Coronary artery (tissue), 2 donors: ENCODE measurements around the gene OR1N2.

Experiments
- DNase-seq: peaks from one replicate; pipeline ENCODE4 v3.0.0-alpha.2; 2017; ENCODE audit warnings: low spot score
- H3K27ac ChIP-seq, 2 donors: fragments of 200-600 bp; sonication (generic); one replicate each; pipeline ENCODE4 v1.5.1; 2016 to 2019
- H3K4me3 ChIP-seq: fragments of 200-600 bp; sonication (generic); 2 replicates; pipeline ENCODE4 v1.5.1; 2016; ENCODE audit warnings: mild to moderate bottlenecking, moderate library complexity
- TF ChIP-seq, protein P1 (sequence below): fragments of 200-600 bp; sonication (generic); IDR thresholded peaks from one replicate; pipeline ENCODE4 v1.5.1; 2019; ENCODE audit warnings: antibody characterized with exemption

Gene OR1N2, protein sequence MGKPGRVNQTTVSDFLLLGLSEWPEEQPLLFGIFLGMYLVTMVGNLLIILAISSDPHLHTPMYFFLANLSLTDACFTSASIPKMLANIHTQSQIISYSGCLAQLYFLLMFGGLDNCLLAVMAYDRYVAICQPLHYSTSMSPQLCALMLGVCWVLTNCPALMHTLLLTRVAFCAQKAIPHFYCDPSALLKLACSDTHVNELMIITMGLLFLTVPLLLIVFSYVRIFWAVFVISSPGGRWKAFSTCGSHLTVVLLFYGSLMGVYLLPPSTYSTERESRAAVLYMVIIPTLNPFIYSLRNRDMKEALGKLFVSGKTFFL

DNA sequence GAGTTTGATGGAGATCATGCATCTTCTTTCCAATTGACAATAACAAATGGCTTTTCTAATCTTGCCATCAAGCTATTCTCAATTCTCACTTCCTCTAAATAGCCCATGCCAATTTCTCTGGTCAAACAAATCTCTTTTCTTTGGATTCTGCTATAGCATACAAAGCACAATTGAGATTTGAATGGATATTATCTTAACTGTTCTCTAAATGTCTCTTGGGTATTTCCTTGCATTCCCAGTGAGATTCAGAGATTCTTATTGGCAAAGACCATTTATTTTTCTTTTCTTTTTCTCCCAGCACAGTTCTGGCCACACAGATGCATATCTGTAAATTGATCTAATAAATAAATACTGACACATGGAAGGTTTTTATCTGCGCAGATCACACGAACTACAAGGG is at the start of gene OR1N2:
Gene OR1N2, plus strand, starts transcription at position 301 of the 400 bp plus-strand sequence. CDS start 100 bp downstream, outside the sequence.
- TF ChIP-seq, protein P1, sequence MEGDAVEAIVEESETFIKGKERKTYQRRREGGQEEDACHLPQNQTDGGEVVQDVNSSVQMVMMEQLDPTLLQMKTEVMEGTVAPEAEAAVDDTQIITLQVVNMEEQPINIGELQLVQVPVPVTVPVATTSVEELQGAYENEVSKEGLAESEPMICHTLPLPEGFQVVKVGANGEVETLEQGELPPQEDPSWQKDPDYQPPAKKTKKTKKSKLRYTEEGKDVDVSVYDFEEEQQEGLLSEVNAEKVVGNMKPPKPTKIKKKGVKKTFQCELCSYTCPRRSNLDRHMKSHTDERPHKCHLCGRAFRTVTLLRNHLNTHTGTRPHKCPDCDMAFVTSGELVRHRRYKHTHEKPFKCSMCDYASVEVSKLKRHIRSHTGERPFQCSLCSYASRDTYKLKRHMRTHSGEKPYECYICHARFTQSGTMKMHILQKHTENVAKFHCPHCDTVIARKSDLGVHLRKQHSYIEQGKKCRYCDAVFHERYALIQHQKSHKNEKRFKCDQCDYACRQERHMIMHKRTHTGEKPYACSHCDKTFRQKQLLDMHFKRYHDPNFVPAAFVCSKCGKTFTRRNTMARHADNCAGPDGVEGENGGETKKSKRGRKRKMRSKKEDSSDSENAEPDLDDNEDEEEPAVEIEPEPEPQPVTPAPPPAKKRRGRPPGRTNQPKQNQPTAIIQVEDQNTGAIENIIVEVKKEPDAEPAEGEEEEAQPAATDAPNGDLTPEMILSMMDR, result no peak
- DNase-seq, result no peak
- no peak within 1 kb of the TSS for H3K4me3 ChIP-seq
- H3K27ac ChIP-seq, result no peak within 1 kb of the TSS

DNA sequence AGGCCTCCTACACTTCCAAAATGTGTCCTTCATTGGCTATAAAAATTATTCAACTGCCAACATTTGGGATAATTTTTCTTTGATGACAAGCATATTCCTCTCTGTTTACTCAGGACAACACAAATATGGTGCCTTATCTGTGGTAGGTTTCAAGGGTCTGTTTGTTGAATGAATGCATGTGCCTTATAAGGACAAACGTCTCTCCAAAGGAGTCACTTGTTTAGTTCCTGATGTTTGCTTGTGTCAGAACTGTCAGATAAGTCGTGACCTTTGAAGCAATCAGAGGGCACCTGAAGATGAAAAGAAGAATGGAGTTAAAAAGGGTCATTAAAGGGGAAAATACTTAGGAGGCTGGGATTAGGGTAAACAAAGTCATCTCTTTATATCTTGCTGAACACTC is 45.9 kb upstream of the OR1N2 start:
- no peak overlapping the region for H3K4me3 ChIP-seq
- no peak overlapping the region for H3K27ac ChIP-seq
- DNase-seq, result no peak
- TF ChIP-seq, protein P1, result no peak

DNA sequence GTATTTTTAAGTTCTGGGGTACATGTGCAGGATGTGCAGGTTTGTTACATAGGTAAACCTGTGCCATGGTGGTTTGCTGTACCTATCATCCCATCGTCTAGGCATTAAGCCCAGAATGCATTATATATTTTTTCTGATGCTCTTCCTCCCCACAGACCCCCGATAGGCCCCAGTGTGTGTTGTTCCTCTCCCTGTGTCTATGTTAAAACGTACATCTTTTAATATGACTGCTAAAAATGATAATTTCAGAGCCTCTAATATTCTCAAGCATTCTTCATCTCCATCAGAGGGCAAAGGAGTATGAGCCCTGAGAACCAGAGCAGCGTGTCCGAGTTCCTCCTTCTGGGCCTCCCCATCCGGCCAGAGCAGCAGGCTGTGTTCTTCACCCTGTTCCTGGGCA is 42.4 kb upstream of the OR1N2 start, which contains the start of gene OR1J2:
Gene OR1J2, plus strand, starts transcription at position 301 of the 400 bp plus-strand sequence. Its CDS starts 0 bp downstream, at position 301.
- no peak for DNase-seq
- Histone ChIP-seq H3K27ac (no peak within 1 kb of the TSS), H3K4me3 (no peak within 1 kb of the TSS)
- TF ChIP-seq, protein P1, result no peak

DNA sequence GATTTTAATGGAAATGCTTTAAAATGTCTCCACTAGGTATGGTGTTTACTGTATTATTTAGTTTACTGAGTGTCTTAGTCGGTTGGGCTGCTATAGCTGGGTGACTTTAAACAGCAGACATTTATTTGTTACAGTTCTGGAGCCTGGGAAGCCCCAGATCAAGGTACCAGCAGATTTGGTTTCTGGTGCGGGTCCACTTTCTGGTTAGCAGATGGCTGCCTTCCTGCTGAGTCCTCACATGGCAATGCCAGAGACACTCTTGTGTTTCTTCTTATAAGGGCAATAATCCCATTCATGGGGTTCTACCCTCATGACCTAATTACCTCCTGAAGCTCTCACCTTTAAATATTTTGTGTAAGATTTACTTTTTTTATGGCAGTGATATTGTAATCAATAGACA is 34.7 kb upstream of the OR1N2 start:
- Histone ChIP-seq H3K27ac (no peak overlapping the region), H3K4me3 (no peak overlapping the region)
- TF ChIP-seq, protein P1, result no peak
- DNase-seq, result no peak

DNA sequence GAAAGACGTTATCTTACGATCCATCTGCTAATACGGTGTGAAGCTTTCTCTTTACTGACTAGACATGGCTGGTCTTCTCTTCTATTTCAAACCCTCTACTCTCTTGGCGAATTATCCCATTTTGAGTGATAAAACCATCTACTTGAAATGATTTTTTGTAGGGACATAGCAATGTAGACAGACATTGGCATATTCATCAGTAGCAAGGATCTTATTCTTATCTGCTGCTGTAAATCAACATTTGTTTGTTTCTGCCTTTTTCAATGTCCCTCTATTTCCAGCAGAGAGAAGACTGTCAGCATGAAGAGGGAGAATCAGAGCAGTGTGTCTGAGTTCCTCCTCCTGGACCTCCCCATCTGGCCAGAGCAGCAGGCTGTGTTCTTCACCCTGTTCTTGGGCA is 34.1 kb upstream of the OR1N2 start, which contains the start of gene OR1J4:
Gene OR1J4, plus strand, starts transcription at position 301 of the 400 bp plus-strand sequence. Its CDS starts 0 bp downstream, at position 301.
- TF ChIP-seq, protein P1, result no peak
- Histone ChIP-seq H3K4me3 (no peak within 1 kb of the TSS), H3K27ac (no peak within 1 kb of the TSS)
- no peak for DNase-seq

DNA sequence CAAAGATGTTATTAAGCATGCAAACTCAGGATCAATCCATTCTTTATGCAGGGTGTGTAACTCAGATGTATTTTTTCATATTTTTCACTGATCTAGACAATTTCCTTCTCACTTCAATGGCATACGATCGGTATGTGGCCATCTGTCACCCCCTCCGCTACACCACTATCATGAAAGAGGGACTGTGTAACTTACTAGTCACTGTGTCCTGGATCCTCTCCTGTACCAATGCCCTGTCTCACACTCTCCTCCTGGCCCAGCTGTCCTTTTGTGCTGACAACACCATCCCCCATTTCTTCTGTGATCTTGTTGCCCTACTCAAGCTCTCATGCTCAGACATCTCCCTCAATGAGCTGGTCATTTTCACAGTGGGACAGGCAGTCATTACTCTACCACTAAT is 33.5 kb upstream of the OR1N2 start:
- Histone ChIP-seq H3K4me3 (no peak overlapping the region), H3K27ac (no peak overlapping the region)
- TF ChIP-seq, protein P1, result no peak
- DNase-seq, result no peak

DNA sequence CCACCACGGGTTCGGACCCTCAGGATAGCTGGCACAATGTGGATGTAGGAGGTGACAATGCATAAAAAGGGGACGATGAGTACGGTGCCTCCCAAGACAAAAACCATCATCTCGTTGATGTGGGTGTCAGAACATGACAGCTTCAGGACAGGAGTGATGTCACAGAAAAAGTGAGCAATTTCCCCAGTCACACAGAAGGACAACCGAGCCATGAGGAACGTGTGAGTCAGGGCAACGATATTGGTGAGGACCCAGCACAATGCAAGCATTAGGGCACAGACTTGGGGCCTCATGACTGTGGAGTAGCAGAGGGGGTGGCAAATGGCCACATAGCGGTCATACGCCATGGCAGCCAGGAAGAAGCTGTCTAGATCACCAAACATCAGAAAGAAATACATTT is 26.3 kb upstream of the OR1N2 start:
- DNase-seq, result no peak
- TF ChIP-seq, protein P1, result no peak
- Histone ChIP-seq H3K27ac (no peak overlapping the region), H3K4me3 (no peak overlapping the region)
